ENCODE data around the gene GLI3. TPM values are rescaled to one million over a fixed set of nuclear protein-coding genes. Genes with fewer than 3 reads are reported as not detected.

GLI3 gene
- total RNA-seq, 2 experiments from 2014 or later, result 0.28 to 0.36 TPM

GRCh38 chr7:42127232-42127622 lies 109.8 kb downstream of the GLI3 start:
- Mint-ChIP-seq H3K27me3 (no peaks in the 10 kb centered on the region), H3K4me1 (ENCODE audit: low read depth) (no peaks in the 10 kb centered on the region), H3K9me3 (no peaks in the 10 kb centered on the region), H3K4me3 (no peak overlapping the region), H3K36me3 (ENCODE audit: low read depth) (no peaks in the 10 kb centered on the region), H3K27ac (no peak overlapping the region)
- POLR2A ChIA-PET, result no interaction called here
- no peak for ATAC-seq (ENCODE audit: poor library complexity)
- no peak for TF ChIP-seq CTCF (IDR thresholded peaks at IDR 0.05)
- no peak for DNase-seq
- Histone ChIP-seq H3K9me3 (ENCODE audit: control insufficient read depth in 1 of 2, insufficient read depth in 1 of 2, low read length in 2 of 2) (no peaks in the 10 kb centered on the region), H3K27me3 (ENCODE audit: control insufficient read depth in 1 of 2, insufficient read depth in 2 of 2, low read length in 2 of 2) (no peaks in the 10 kb centered on the region), H3K4me1 (ENCODE audit: insufficient read depth, low read length) (no peaks in the 10 kb centered on the region), H3K36me3 (ENCODE audit: insufficient read depth, low read length) (no peaks in the 10 kb centered on the region), H3K27ac (ENCODE audit: low read depth in 1 of 2, low read length in 2 of 2) (no peak overlapping the region), H3K4me3 (ENCODE audit: low read length) (no peak overlapping the region)
- CTCF ChIA-PET, result no interaction called here
- intact Hi-C loops (cut with DNase I, micrococcal nuclease), result no loop called here

GRCh38 chr7:42126475-42127231 lies 110.4 kb downstream of the GLI3 start:
- no peak for ATAC-seq (ENCODE audit: poor library complexity)
- H3K36me3 Mint-ChIP-seq (ENCODE audit: low read depth), result no peaks in the 10 kb centered on the region
- Histone ChIP-seq H3K4me1 (ENCODE audit: insufficient read depth, low read length) (no peaks in the 10 kb centered on the region), H3K27me3 (ENCODE audit: control insufficient read depth in 1 of 2, insufficient read depth in 2 of 2, low read length in 2 of 2) (no peaks in the 10 kb centered on the region), H3K9me3 (ENCODE audit: control insufficient read depth in 1 of 2, insufficient read depth in 1 of 2, low read length in 2 of 2) (no peaks in the 10 kb centered on the region), H3K36me3 (ENCODE audit: insufficient read depth, low read length) (no peaks in the 10 kb centered on the region), H3K27ac (ENCODE audit: low read depth in 1 of 2, low read length in 2 of 2) (no peak overlapping the region), H3K4me3 (ENCODE audit: low read length) (no peak overlapping the region)
- CTCF ChIA-PET, result no interaction called here
- POLR2A ChIA-PET, result no interaction called here
- intact Hi-C loops (cut with DNase I, micrococcal nuclease), result no loop called here
- no peak overlapping the region for H3K27ac Mint-ChIP-seq
- H3K9me3 Mint-ChIP-seq, result no peaks in the 10 kb centered on the region
- TF ChIP-seq CTCF (IDR thresholded peaks at IDR 0.05), result no peak
- H3K27me3 Mint-ChIP-seq, result no peaks in the 10 kb centered on the region
- H3K4me1 Mint-ChIP-seq (ENCODE audit: low read depth), result no peaks in the 10 kb centered on the region
- no peak for DNase-seq
- H3K4me3 Mint-ChIP-seq, result no peak overlapping the region

- H3K4me1 ChIP-seq (ENCODE audit: insufficient read depth, low read length), result no peaks in the 10 kb centered on the region
- TF ChIP-seq CTCF (IDR thresholded peaks at IDR 0.05), result no peak
- no peaks in the 10 kb centered on the region for H3K36me3 ChIP-seq (ENCODE audit: insufficient read depth, low read length)
- intact Hi-C loops (cut with DNase I, micrococcal nuclease), result no loop called here
- POLR2A ChIA-PET, result no interaction called here
- Mint-ChIP-seq H3K4me3 (no peak overlapping the region), H3K9me3 (no peaks in the 10 kb centered on the region), H3K27me3 (no peaks in the 10 kb centered on the region), H3K4me1 (ENCODE audit: low read depth) (no peaks in the 10 kb centered on the region), H3K36me3 (ENCODE audit: low read depth) (no peaks in the 10 kb centered on the region), H3K27ac (no peak overlapping the region)
- H3K27me3 ChIP-seq (ENCODE audit: control insufficient read depth in 1 of 2, insufficient read depth in 2 of 2, low read length in 2 of 2), result no peaks in the 10 kb centered on the region
- CTCF ChIA-PET, result no interaction called here
- H3K9me3 ChIP-seq (ENCODE audit: control insufficient read depth in 1 of 2, insufficient read depth in 1 of 2, low read length in 2 of 2), result no peaks in the 10 kb centered on the region
- DNase-seq (no peak), ATAC-seq (ENCODE audit: poor library complexity) (no peak)
- H3K4me3 ChIP-seq (ENCODE audit: low read length), result no peak overlapping the region
- no peak overlapping the region for H3K27ac ChIP-seq (ENCODE audit: low read depth in 1 of 2, low read length in 2 of 2)
These were observed 111.7 kb downstream of the GLI3 start for GRCh38 chr7:42125321-42125720.
